ENCODE data around the gene KIF26B. TPM values are rescaled to one million over a fixed set of nuclear protein-coding genes. Genes with fewer than 3 reads are reported as not detected.

KIF26B gene
- total and polyA plus RNA-seq, 2 experiments from 2014 or later: 2.5 to 8.0 TPM

DNA sequence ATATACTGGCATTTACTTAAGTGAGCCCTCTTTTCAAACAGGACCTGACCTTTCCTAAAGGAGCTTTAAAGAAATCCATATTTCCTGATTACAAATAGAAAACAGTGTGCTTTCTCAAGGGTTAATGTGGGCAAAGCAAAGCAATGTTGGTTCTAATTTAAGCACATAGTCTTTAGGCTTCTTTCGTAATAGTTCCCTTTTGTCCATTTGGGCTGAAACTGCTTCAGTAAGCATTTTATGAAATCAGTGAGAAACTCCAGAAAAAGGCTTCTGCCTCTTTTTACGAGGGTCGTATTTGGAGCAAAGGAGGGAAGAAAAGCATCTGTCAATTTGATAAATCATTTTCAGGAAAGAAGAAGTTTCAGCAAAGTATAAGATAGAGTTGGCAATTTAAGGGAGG, 331.2 kb downstream of the KIF26B start:
- H3K27ac ChIP-seq: no peak overlapping the region
- H3K9me3 ChIP-seq (ENCODE audit: low read depth): no peaks in the 10 kb centered on the region
- H3K9ac ChIP-seq: no peak overlapping the region
- DNase-seq: no peak
- H4K20me1 ChIP-seq (ENCODE audit: insufficient read depth): no peaks in the 10 kb centered on the region
- H2AFZ ChIP-seq: no peak overlapping the region
- in situ Hi-C loops (cut with MboI): no loop called here
- no peaks in the 10 kb centered on the region for H3K36me3 ChIP-seq (ENCODE audit: low read depth)
- H3K4me2 ChIP-seq (ENCODE audit: unreplicated experiment): no peak overlapping the region
- H3K4me3 ChIP-seq: no peak overlapping the region
- no peaks in the 10 kb centered on the region for H3K27me3 ChIP-seq (replicated peaks; ENCODE audit: insufficient read depth)
- no peaks in the 10 kb centered on the region for H3K79me2 ChIP-seq (ENCODE audit: insufficient read depth)
- TF ChIP-seq EZH2phosphoT487 (IDR thresholded peaks at IDR 0.05; ENCODE audit: insufficient read depth, low read depth) (no peak), EZH2 (IDR thresholded peaks at IDR 0.05; ENCODE audit: insufficient read depth, poor library complexity, severe bottlenecking) (no peak)
- H3K4me1 ChIP-seq (ENCODE audit: insufficient read depth): no peaks in the 10 kb centered on the region
- H3K9me2 ChIP-seq (ENCODE audit: insufficient read depth): no peaks in the 10 kb centered on the region
- 72 to 73% methylated on average over 3 of the region's 3 CpGs for WGBS, 2 experiments (ENCODE audit: low coverage in 1 of 2, low lambda C conversion rate in 2 of 2, missing lambda C conversion rate in 2 of 2)
- H3F3A ChIP-seq (ENCODE audit: insufficient read depth): no peaks in the 10 kb centered on the region

DNA sequence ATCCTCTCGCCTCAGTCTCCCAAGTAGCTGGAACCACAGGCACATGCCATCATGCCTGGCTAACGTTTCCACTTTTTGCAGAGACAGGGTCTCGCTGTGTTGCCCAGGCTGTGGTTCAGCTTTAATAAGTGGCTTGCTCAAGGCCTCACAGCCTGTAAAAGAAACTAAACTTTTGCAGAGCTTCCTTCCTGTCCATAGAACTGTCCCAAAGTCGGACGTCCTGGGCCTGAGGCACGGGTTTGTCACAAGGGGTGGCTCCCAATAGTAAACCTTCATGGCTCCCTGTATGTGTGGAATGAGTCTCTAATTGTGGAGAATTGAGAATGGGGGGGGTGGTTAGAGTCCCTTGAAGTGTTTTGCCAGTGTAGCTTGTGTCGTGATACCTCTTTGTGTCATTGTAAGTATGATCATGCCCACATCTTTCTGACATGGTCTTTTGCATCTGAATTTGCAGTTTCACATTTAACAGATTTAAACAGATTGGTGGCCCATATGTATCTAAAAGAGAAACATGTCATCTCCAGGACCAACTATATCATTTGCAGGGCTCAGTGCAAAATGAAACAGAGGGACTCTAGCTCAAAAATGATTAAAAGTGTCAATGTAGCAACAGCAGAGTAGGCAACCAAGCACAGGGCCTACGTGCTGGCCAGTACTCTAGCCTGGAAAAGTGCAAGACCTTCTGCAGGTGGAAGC, 332.1 kb downstream of the KIF26B start:
- Histone ChIP-seq H3K36me3 (ENCODE audit: low read depth) (no peaks in the 10 kb centered on the region), H3K9me2 (ENCODE audit: insufficient read depth) (no peaks in the 10 kb centered on the region), H3K27me3 (replicated peaks; ENCODE audit: insufficient read depth) (no peaks in the 10 kb centered on the region), H3K4me1 (ENCODE audit: insufficient read depth) (no peaks in the 10 kb centered on the region), H3K4me2 (ENCODE audit: unreplicated experiment) (no peak overlapping the region), H2AFZ (no peak overlapping the region), H4K20me1 (ENCODE audit: insufficient read depth) (no peaks in the 10 kb centered on the region), H3K4me3 (no peak overlapping the region), H3K79me2 (ENCODE audit: insufficient read depth) (no peaks in the 10 kb centered on the region), H3K9ac (no peak overlapping the region), H3K27ac (no peak overlapping the region), H3K9me3 (ENCODE audit: low read depth) (no peaks in the 10 kb centered on the region), H3F3A (ENCODE audit: insufficient read depth) (no peaks in the 10 kb centered on the region)
- in situ Hi-C loops (cut with MboI): no loop called here
- TF ChIP-seq EZH2phosphoT487 (IDR thresholded peaks at IDR 0.05; ENCODE audit: insufficient read depth, low read depth) (no peak), EZH2 (IDR thresholded peaks at IDR 0.05; ENCODE audit: insufficient read depth, poor library complexity, severe bottlenecking) (no peak)
- 74% methylated on average over 8 of the region's 8 CpGs for WGBS, 2 experiments (ENCODE audit: low coverage in 1 of 2, low lambda C conversion rate in 2 of 2, missing lambda C conversion rate in 2 of 2)
- DNase-seq: no peak

DNA sequence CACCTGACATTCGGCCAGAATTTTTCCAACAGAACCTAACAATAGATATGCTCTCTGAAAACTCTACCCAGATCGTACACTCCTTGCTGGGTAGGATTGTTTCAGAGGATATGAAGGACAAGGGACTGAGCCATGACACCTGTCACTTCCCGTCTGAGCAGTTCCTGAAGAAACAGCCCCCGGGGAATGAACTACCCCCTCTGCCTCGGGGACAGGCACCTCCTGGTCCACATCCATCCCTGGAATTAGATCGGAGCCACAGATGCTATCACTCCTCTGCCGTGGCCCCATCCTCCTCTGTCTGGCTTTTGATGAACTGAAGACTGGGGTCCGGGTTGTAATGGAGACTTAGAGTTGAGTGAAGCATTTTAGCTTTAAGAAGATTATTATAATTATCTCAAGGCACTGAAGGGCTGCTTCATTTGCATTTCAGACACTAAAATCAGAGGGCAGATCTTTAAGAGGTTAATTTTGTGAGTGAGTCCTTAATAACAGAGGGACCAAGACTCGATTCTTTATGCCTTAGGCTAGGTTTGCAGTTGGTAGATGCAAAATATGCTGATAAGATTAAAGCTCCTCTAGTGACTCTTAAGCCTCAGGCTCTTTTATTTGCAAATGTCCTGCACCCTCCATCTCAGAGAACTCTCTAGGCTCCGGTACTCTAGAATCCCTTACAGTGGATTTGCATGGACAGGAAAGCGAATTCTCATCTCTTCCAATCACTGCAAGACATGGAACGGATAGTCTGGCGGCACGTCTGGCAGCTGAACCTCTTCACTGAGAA, 333.8 kb downstream of the KIF26B start:
- Histone ChIP-seq H3F3A (ENCODE audit: insufficient read depth) (no peaks in the 10 kb centered on the region), H3K4me3 (no peak overlapping the region), H3K9me3 (ENCODE audit: low read depth) (no peaks in the 10 kb centered on the region), H4K20me1 (ENCODE audit: insufficient read depth) (no peaks in the 10 kb centered on the region), H3K36me3 (ENCODE audit: low read depth) (no peaks in the 10 kb centered on the region), H3K9ac (no peak overlapping the region), H3K9me2 (ENCODE audit: insufficient read depth) (no peaks in the 10 kb centered on the region), H2AFZ (no peak overlapping the region), H3K4me1 (ENCODE audit: insufficient read depth) (no peaks in the 10 kb centered on the region), H3K79me2 (ENCODE audit: insufficient read depth) (no peaks in the 10 kb centered on the region), H3K27ac (no peak overlapping the region), H3K27me3 (replicated peaks; ENCODE audit: insufficient read depth) (no peaks in the 10 kb centered on the region), H3K4me2 (ENCODE audit: unreplicated experiment) (no peak overlapping the region)
- TF ChIP-seq EZH2 (IDR thresholded peaks at IDR 0.05; ENCODE audit: insufficient read depth, poor library complexity, severe bottlenecking): no peak
- no peak for TF ChIP-seq EZH2phosphoT487 (IDR thresholded peaks at IDR 0.05; ENCODE audit: insufficient read depth, low read depth)
- DNase-seq: no peak
- in situ Hi-C loops (cut with MboI): no loop called here
- WGBS, 2 experiments (ENCODE audit: low coverage in 1 of 2, low lambda C conversion rate in 2 of 2, missing lambda C conversion rate in 2 of 2): 63 to 64% methylated on average over 14 of the region's 14 CpGs

DNA sequence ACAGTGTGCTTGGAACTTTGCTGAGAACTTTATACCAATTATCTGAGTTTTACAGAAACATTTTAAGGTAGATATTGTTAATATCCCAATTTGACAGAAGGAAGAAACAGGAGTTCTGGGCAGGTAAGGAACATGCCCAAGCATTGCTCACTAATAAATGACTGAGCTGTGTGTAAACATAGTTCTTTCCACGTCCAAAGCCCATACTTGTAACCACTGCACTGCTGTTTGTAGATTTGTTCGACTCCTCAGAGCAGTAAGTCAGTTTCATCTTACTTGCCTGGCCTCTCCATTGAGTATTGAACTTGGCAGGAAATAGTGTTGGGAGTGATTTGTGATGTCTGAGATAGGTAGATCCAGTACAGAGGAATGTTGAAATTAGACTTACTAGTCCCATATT, 335.1 kb downstream of the KIF26B start:
- no peak overlapping the region for H3K27ac ChIP-seq
- 31 to 45% methylated on average over 2 of the region's 2 CpGs for WGBS, 2 experiments (ENCODE audit: low coverage in 1 of 2, low lambda C conversion rate in 2 of 2, missing lambda C conversion rate in 2 of 2)

More for the DNA sequence above, 335.1 kb downstream of the KIF26B start:
- no peaks in the 10 kb centered on the region for H3K79me2 ChIP-seq (ENCODE audit: insufficient read depth)
- no peak for DNase-seq
- no peak overlapping the region for H3K9ac ChIP-seq
- no peaks in the 10 kb centered on the region for H3K36me3 ChIP-seq (ENCODE audit: low read depth)
- H3K4me3 ChIP-seq: no peak overlapping the region
- no peaks in the 10 kb centered on the region for H3K9me3 ChIP-seq (ENCODE audit: low read depth)
- H3K4me1 ChIP-seq (ENCODE audit: insufficient read depth): no peaks in the 10 kb centered on the region
- no peaks in the 10 kb centered on the region for H3K27me3 ChIP-seq (replicated peaks; ENCODE audit: insufficient read depth)
- in situ Hi-C loops (cut with MboI): no loop called here
- H3K9me2 ChIP-seq (ENCODE audit: insufficient read depth): no peaks in the 10 kb centered on the region
- no peak overlapping the region for H3K4me2 ChIP-seq (ENCODE audit: unreplicated experiment)
- H3F3A ChIP-seq (ENCODE audit: insufficient read depth): no peaks in the 10 kb centered on the region
- no peak overlapping the region; the same call in 1 of the 2 replicates for H2AFZ ChIP-seq
- no peak for TF ChIP-seq EZH2phosphoT487 (IDR thresholded peaks at IDR 0.05; ENCODE audit: insufficient read depth, low read depth)
- TF ChIP-seq EZH2 (IDR thresholded peaks at IDR 0.05; ENCODE audit: insufficient read depth, poor library complexity, severe bottlenecking): no peak
- no peaks in the 10 kb centered on the region for H4K20me1 ChIP-seq (ENCODE audit: insufficient read depth)

Measured in GM23248 (cell line).